Measurements from ENCODE around the gene NUSAP1.
"Not testable (repeated sequence)": the region's sequence is repeated elsewhere in the genome, so short reads cannot be mapped to it uniquely, and the experiment has no call there.

NUSAP1 gene

GRCh38 chr15:41333026-41333562 lies 413 bp downstream of the NUSAP1 start:
- DNase-seq = peak; percentile 59

- peak; percentile 81 for DNase-seq
Observed at GRCh38 chr15:41334293-41335120, 1.8 kb downstream of the NUSAP1 start.

DNA sequence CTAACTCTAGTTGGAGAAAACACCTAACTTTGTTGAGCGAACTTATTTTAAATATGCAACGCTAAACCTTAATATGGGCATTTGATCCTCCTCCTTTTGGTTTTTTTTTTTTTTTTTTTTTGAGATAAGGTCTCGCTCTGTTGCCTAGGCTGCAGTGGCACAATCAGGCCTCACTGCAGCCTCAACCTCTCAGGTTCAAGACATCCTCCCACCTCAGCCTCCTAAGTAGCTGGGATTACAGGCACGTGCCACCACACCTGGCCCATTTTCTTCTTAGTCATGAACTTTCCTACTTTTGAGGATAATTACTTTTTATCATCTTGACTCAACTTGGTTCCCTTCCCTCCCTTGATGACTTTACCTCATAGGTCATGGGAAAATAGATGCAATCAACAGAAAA lies 3.9 kb downstream of the NUSAP1 start:
- DNase-seq = peak; percentile 44

DNA sequence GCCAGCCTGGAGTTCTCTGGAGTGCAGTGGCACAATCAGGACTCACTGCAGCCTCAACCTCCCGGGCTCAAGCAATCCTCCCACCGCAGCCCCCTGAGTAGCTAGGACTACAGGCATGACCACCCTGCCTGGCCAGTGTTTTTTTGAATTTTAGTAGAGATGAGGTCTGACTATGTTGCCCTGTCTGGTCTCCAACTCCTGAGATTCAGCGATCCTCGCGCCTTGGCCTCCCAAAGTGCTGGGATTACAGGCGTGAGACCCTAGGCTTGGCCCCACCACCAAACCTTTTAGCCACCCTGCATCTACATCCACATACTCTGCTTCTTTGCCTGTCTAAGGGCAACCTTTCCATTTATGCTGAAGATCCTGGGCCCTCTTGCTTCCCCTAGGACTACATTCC lies 4.4 kb downstream of the NUSAP1 start:
- no peak for DNase-seq

- no peak for DNase-seq
Observed at GRCh38 chr15:41337631-41338522, 5.2 kb downstream of the NUSAP1 start.

- no peak for DNase-seq
Observed at GRCh38 chr15:41340189-41340695, 7.6 kb downstream of the NUSAP1 start.

DNA sequence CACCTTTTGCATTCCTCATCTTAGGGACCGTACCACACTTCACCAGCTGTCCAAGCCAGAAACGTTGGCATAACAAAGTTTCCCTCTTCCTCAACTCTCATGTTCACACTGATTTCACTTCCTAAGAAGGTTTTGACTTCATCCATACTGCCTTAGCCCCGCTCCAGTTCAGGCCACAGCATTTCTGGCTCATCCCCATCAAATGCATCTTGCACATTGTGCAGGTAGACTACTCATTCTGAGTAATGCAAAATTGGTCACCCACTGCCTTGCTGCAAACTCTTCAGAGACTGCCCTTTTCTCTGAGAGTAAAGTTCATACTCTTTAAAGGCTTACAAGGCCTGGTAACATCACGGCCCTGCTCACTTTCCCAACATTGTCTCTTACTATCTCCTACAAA lies 8.8 kb downstream of the NUSAP1 start:
- no peak for DNase-seq

DNA sequence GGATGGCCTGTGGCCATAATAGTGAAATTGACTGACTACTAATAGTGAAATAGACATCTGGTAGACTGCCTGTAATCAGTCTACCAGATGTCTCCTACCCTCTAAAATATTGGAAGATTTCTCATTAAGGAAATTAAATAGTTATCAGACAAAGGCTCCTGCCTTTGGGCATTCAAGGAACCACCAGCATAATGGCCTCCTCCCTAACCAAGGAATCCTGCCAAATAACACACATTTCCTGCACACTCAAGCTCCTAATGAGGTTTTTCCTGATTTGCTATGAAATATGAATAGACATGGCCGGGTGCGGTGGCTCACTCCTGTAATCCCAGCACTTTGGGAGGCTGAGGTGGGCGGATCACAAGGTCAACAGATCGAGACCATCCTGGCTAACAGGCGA lies 14.6 kb downstream of the NUSAP1 start:
- DNase-seq = no peak

DNA sequence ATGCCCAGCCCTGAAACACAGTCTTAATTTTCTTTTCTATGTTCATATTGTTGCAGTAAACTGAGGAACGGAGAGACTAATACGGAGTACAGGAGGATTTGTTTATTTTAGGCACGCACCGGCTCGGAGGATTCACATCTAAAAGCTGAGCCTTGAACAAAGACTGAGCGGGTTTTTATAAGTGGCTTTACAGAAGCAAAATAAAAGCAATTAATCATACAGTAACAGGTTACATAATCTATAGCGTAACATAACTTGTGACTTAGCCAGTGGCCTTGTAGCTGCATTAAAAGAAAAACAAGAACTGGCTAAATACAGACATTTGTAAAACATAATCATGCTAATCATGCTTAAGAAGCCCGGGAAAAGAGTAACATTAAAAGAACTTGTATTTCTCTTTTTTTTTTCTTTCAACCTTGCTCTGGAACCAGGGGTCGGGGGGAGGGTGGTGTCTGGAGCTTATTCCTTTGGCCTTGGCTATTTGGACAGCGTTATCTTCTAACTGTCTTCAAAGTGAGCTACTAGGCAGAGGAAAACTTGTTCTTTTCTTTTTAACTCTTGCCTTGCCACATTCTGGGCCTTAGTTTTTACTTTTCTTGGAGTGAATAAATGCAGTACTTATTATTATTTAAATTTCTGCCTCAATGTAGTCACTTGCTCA lies 17.5 kb downstream of the NUSAP1 start:
- DNase-seq = no peak

- no peak for DNase-seq
Observed at GRCh38 chr15:41354371-41354770, 21.7 kb downstream of the NUSAP1 start.

DNA sequence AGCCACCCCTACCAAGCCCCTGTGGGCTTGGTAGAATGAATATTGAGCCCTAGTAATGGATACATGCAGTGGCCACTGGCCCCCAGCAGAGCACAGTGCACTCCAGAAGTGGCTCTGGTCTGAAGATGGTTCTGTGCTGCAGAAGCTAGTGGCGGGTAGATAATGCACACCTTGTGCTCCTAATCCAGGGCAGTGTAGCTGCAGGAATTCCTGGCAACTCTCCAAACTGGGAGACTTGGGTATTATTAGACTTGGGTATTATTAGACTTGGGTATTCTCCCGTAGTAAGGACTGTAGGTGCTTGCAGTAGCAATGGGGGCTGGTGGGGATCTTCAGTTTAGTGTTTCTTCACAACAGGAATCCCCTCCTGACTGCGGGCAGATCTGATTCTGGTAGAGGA lies 34.7 kb downstream of the NUSAP1 start:
- no peak for DNase-seq

- no peak for DNase-seq
Observed at GRCh38 chr15:41377978-41378377, 45.3 kb downstream of the NUSAP1 start.

GRCh38 chr15:41383974-41384749 lies 51.5 kb downstream of the NUSAP1 start:
- DNase-seq = not testable (repeated sequence)

GRCh38 chr15:41387646-41388045 lies 55.0 kb downstream of the NUSAP1 start:
- no peak for DNase-seq

DNA sequence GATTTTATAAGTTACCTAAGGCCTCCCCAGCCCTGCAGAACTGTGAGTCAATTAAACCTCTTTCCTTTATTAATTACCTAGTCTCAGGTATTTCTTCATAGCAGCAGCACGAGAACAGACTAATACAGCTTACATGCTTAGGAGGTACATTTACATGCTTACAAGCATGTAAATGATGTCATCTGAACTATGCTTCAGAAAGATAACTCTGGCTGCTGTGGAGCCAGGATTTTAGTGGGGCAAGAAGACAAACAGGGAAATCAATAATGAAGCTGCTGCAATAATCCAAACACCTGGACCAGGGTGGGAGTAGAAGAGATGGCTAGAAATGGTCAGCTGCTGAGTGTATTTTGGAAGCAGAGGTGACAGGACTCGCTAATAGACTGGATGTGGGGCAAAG lies 60.0 kb downstream of the NUSAP1 start:
- no peak for DNase-seq

DNA sequence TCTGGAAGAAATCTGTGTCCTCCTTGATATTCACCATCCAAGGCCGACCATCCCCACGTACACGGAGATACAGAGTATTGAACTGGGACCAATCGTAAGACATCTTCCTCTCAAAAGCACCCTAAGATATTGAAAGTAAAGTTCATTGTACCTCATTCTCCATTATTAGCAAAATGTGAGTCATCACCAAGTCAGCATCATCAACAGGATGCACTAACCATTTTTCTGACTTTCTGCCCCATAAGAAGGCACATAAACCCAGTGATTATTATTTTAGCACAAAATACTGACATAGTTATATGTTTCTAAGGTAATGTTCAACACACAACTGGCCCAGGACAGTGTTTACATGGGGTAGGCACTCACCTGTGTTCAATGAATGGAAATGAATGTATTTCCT lies 62.2 kb downstream of the NUSAP1 start:
- DNase-seq = no peak

DNA sequence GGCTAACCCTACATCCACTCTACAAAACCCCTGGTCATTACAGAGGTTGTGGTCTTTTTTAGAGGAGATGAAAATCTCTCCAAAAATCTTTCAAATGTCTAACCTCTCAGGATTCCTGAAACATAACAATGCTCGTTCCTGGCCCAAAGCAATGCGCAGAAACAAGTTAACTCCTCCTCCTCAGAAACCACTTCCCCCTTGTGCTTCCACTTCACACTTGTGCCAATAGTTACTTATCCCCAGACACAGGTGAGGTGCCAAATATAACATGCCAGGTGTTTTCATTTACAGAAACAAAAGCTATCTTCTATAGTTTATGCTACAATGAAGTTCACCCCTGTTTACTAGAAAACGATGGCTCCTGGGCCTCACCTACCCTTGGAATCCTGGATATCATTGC lies 63.4 kb downstream of the NUSAP1 start:
- no peak for DNase-seq

DNA sequence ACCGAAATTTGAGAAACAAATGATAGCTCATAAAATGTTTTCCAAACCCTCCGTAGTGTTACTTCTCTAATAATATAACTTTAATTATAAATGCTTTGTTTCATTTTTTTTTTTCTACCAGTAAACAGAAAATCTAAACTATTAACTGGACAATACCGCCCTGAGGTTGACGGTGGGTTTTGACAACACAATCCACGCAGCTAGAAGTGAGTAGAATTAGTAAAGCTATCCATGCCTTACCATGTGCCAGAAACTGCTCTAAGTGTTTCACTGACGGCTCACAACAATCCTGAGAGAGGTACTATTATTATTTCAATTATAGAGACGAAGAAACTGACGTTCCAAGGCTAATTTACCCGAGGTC lies 69.2 kb downstream of the NUSAP1 start:
- DNase-seq = no peak

DNA sequence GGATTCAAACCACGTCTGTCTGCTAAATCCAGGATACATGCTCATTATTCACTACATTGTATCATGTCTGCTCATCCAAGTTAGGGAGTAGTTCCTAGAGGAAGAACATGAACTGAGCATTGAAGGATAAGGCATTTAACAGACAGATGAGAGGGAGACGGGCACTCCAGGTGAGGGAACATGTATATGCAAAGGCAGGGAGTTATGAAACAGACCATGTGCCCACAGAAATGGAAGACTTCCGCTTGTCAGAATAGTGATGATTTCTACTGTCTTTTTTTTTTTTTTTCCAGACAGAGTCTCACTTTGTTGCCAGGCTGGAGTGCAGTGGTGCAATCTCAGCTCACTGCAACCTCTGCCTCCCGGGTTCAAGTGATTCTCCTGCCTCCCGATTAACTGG lies 74.7 kb downstream of the NUSAP1 start:
- DNase-seq = no peak

DNA sequence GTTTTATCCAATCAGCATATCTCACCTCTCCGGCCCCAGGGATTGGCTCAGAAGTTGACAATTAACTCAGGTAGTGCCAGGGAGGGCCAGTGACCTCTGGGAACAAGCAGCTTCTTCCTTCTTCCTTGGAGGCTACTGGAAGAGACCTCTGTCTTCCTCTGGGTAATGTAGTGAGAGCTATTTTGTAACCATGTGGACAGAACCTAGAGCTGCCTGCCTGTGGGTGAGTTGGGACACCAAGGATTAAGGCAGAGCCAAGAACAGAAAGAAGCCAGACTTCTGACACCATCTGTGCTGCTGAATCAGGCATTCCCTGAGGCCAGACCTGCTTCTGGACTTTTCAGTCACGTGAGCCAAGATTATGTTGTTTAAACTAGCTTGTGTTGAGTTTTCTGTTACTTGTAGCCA lies 75.6 kb downstream of the NUSAP1 start:
- DNase-seq = no peak

GRCh38 chr15:41411031-41411430 lies 78.3 kb downstream of the NUSAP1 start:
- DNase-seq = no peak

GRCh38 chr15:41411441-41411840 lies 78.8 kb downstream of the NUSAP1 start:
- no peak for DNase-seq

Data from hematopoietic multipotent progenitor cell treated with erythropoietin and hydrocortisone succinate and interleukin-3 and kit ligand, for 8 days (in vitro differentiated cells).